Stimulated activated CD4-positive, alpha-beta T cell treated with anti-CD3 and anti-CD28 coated beads, Interleukin-1b, Interleukin-23, amount 100 ng/mL, for 1 hour (primary cell): ENCODE measurements around the gene UNC5A.

Source experiments
- DNase-seq, 2 donors: peaks; one replicate each; pipeline ENCODE4 v3.0.0-alpha.2; 2020; ENCODE audit warnings: low read depth in 2 of 2

The UNC5A gene

GRCh38 chr5:176781638-176782570 lies 28.5 kb upstream of the UNC5A start:
- no peak for DNase-seq

DNA sequence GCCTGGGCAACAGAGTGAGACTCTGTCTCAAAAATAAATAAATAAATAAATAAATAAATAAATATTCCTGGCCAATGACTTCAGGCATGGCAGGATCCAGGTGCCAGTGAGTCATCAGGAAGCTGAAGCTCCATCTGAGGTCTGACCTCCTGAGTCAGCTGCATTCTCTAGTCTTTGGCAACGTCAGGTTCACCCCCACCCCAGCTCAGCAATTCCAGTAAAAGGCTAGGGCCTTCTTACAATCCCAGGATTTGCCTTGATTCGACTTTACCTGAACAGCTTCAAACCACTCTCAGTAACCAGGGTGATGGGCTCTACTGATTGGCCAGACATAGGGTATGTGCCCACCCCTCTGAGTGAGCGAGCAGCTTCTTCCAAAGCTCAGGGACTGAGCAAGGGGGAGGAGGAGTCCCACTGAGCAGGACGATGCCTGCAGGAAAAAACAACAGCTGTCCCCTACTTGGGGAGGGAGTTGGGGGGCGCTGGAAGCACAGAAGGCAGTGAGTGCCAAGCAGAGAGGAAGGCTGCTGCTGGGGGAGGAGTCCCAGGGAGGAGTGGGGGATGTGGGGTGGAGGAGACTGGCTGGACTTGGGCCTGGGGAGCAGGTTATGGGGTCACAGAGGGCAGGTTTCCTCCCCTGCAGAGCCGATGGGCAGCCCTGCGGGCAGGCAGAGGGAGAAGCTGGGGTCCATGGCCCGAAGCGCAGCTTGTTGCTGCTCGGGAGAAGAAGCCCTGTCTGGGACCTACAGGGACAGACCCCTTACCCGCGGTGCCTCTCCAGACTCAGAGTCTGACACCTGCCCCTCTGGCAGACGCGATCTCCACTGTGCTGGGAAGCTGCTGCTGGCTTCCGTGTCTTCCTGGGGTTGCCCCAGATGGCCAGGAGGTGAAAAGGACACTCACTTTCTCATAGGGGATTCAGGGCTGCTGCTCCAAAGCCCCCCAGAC lies 25.9 kb upstream of the UNC5A start:
- DNase-seq, result no peak

DNA sequence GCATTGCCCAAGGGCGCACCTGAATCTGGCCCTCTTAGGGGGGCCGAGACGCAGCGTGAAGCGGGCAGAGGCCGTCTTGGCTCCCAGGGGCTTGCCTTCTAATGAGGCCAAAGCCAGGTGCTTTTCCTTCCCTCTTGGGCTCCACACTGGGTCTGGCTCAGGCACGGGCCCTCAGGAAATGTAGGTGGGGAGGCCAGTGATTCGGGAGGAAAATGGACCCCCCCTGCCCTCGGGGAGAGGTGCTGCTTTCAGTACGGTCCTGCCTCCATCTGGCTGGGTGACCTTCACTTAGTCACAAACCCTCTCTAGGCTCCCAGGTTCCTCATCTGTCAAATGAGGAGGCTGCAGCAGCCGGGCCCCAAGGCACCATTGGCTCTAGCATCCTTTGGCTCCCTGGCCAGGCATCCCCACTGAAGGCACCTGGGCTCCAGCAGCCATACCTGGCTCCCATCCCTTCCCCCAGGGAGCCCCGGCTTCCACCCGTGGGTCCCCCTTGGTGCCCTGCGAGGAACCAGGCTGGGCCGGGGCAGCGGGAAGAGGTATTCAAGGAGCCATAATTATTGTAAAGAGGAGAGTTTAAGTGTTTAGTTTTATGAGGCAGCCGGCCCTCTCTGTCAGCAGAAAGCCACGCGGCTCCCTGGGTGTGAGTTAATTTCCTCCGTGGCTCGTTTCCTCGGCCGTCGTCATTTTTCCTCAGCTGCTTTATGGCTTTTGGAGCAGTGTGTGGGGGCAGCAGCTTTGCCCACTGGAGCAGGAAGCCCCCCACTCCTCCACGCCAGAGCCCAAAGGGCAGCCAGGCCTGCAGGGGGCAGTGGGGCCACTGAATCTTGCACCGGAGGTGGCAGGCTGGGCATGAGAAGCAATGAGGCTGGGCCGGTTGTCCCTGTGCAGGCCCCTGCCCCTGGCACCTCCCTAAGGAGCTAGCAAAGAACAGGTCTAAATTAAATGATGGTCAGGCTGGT lies 24.9 kb upstream of the UNC5A start:
- no peak for DNase-seq

DNA sequence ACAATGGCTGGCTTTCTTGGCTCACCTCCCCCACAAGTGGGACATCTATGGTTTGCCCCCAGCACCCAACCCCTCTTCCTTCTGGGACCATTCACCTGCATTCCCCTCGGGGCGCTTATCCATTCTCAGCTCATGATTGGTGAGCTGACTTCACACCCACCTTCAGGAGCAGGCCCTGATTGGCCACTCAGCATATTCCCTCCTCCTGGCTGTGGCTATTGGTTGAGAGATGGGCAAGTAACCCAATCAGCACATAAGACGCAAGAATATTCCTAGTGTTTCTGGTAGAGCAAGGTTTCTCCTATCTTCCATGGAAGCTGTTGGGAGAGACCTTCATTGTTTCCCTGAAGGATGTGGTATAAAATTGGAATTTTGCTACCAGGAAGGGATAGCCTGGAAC lies 22.7 kb upstream of the UNC5A start:
- DNase-seq, result no peak

- no peak for DNase-seq
Observed at GRCh38 chr5:176788091-176788490, 22.3 kb upstream of the UNC5A start.

GRCh38 chr5:176788941-176789872 lies 21.2 kb upstream of the UNC5A start:
- DNase-seq, result no peak

DNA sequence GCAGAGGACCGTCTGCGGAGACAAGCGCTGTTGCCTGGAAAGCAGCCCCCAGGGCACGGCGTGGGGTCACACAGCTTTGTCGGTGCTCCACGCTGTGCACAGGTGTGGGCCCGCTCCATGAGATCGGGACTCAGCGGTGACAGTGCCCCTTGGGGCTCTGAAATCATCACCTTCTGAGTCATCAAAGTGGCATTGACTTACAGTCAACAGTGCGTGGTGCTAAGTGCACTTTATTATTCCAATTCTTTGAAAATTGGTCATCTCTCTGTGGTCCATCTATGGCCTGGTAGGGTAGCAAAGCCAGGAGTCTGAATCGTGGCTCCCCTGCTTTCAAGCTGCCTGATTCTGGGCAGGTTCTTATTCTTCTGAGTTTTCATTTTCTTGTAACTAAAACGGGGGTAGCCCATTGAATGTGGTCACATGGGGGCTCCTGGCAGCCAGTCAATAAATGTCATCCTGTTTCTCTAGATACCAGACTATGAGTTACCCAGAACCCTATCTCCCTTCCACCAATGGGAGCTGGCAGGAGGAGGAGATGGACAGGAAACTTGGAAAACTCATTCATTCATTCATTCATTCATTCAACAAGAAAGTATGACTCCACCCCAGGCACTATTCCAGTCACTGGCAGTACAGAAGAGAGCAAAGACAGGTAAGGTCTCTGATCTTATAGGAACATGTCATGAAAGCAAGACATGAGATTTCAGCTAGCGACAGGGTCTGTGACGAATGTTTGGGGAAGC lies 20.3 kb upstream of the UNC5A start:
- DNase-seq, result no peak

GRCh38 chr5:176790941-176791340 lies 19.4 kb upstream of the UNC5A start:
- DNase-seq, result no peak

GRCh38 chr5:176792655-176793342 lies 17.6 kb upstream of the UNC5A start:
- no peak for DNase-seq

DNA sequence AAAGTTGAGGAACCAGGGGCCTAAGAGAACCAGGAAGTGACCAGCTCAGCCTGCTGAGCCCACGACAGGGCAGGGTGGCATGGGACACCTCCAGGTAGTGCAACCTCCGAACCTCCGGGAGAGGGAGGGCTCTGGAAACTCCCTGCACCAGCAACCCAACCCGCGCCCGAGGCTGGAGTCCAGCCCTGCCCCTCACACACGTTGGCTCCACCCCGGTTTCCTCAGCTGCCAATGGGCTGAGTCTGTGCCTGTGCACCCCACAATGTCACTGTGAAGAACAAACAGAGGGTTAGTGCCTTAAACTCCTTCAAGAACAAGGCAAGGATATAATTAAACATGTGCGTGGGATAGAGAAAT lies 17.0 kb upstream of the UNC5A start:
- no peak for DNase-seq

DNA sequence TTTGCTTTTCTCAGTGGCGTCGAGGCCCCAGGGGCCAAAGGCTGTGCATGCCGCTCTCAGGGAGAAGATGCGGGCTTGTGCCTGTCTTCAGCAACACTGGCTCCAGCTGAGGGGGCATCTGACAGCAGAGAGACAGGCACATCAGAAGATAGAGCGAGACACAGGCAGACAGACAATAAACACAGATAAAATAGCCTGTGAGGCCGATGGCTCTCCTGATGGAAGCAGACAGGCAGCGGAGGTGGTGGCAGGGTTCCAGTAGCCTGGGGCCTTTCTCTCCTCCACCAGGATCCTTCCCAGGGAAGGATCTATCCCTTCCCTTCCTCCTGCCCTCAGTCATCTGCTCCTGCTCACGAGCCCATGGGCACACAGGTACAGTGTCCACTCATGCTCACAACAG lies 16.6 kb upstream of the UNC5A start:
- DNase-seq, result no peak

DNA sequence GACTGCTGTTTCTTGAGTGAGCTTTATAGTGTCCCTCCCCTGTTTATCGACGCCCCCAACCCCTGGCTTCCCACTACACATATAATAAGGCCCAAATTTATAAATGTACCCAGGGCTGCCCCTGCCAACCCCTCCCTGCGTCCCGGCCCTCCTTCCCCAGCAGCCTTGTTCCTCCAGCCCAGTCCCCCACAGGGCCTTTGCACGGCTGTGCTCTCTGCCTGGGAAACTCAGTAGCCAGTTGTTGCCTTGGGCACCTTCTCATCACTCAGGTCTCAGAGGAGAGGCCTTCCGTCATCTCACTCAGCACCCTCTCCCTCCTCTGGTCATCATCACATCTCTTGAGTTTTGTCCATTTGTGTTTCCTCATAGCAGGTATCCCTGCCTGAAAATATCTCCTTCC lies 15.8 kb upstream of the UNC5A start:
- no peak for DNase-seq

DNA sequence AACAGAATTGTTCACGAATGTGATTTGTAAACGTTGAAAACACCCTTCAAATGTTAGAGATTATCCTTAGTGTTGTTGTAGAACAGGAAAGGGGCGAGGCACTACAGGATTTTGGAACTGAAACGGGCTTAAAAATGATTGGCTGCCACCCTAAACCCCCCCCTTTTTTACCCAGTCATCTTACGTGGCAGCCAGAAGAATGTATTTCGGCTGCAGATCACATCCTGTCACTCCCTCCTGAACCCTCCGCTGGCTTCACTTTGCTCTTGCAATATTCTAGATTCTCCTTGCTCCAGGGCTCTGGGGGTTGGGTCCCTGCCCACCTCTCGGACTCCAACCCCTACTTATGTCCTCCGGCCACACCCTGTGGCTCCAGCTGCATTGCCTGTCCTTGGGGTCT lies 13.9 kb upstream of the UNC5A start:
- DNase-seq, result no peak

DNA sequence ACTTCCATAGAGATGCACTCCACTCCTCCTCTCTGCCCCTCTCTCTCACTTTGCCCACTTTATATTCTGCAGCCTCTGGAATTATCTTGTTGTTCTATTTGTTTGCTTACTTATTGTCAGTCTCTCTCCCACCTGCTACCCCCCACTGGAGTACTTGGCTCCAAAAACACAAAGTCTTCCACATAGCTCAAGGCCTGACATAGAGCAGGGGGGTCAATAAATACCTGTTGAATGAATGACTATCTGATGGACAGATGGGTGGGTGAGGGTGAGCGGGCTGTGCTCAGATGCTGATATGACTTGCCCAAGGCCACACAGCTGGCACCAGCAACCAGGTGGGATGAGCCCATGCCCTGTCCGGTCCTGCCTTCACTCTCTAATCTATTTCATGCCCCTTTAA lies 13.4 kb upstream of the UNC5A start:
- DNase-seq, result no peak

DNA sequence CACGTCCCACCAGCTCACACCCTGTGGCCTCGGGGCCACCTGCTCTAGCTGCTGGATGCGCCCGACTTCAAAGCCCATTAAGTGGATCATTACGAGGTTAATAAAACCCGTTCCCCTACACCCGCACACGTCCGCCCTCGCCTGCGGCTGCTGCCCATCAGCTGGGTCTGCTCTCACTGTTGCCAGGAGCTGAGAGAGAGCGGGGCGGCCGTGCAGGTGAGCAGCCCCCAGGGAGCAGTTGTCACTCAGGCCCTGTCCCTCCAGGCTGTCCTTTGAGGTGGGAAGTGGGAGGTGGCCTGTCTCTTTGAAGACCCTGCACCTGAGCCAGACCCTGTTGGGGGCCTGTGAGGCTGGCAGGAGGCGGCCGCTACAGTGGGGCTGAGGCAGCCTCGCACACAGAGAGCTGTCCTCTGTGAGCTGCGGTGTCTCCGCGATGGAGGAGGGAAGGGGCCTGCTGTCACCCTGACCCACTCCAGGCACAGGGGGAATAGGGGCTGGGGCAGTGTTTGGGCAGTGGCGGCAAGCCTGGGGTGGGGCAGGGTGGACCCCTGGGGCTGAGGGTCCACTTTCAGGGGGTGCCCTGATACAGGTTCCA lies 12.8 kb upstream of the UNC5A start:
- DNase-seq, result no peak

DNA sequence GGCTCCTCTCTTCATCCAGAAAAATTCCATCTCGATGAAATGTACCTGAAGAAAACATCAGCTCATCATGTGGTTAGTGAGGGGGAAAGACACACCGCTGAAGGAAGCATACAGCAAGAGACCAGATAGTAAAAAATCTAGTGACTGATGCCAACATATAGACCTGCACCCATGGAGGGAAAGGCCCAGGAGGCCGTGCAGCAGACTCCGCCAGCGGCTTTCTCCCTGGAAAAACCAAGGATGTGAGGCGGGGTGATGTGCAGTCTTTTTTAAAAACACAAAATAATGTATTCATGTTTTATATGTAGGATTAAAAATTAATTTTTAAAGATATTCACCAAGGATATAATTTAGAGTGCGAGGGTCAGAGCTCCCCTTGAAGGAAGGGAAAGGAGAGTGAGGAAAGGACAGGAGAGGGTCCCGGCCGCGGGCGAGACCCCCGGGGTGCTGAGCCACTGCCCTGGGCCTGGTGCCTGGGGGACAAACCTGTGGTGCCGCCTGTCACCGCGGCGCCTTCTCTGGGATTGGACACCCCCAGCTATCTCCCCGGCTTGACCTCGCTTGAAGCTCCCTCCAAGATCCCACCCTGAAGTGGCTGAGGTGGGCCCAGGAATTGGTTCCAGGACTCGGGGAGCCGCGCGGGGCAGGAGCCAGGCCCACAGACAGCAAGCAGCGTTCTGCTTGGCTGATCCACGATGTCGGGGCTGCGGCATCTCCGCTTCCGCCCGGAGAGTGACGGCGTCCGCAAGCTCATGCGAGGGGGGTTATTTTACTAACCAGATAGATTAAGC lies 12.1 kb upstream of the UNC5A start:
- no peak for DNase-seq

GRCh38 chr5:176798949-176799348 lies 11.4 kb upstream of the UNC5A start:
- DNase-seq, result no peak

DNA sequence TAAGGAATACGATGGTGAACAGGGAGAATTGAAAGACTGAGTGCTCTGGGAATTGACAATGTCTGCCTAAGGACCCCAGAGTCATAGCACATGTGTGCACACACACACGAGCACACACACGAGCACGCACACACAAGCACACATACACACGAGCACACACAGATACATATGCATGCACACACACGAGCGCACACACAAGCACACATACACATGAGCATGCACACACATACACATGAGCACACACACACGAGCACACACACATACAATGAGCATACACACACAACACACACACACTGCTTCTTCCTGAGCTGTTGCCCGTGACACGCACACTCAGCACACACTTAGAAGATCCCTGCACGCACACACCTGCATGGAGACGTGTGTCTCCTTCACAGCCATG lies 10.9 kb upstream of the UNC5A start:
- DNase-seq, result no peak
